PC-9 (cell line): ENCODE results near the gene PCLAF.

Experiments used
- EZH2 ChIP-seq: fragments of 200-600 bp; sonication (generic); IDR thresholded peaks from 2 replicates; pipeline ENCODE4 v1.8.0; 2017; ENCODE audit warnings: antibody characterized with exemption, low read depth
- TF ChIP-seq, protein P1 (sequence below): fragments of 200-600 bp; sonication (generic); conservative IDR thresholded peaks from 2 replicates; pipeline ENCODE4 v1.6.1; 2017; ENCODE audit warnings: mixed run types, antibody characterized with exemption, mild to moderate bottlenecking, moderate library complexity

DNA sequence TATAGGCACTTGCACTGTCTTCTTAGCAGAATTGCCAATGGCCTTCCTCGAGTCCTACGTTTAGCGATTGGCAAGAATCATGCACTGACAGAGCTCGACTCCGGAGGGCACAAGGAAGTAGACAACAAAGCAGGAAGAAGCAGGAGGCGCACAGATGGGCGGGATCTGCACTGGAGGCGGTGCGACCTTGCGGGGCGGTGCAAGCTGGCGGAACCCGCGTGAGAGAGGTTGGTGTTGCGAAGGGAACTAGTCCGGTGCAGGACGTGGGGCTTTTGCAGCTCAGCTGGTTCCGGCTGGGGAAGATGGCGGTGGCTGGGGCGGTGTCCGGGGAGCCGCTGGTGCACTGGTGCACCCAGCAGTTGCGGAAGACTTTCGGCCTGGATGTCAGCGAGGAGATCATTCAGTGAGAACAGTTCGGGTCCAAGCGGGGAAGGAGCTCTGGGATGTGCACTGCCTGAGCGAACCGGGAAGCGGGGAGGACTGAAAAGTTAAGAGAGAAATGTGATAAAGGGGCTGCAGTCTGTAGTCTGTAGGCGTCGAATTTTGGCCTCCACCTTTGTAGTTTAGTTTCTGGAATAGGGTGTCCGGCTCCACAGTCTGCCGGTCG, 6.4 kb upstream of the PCLAF start, which contains the start of gene TRIP4:
- TF ChIP-seq, protein P1, sequence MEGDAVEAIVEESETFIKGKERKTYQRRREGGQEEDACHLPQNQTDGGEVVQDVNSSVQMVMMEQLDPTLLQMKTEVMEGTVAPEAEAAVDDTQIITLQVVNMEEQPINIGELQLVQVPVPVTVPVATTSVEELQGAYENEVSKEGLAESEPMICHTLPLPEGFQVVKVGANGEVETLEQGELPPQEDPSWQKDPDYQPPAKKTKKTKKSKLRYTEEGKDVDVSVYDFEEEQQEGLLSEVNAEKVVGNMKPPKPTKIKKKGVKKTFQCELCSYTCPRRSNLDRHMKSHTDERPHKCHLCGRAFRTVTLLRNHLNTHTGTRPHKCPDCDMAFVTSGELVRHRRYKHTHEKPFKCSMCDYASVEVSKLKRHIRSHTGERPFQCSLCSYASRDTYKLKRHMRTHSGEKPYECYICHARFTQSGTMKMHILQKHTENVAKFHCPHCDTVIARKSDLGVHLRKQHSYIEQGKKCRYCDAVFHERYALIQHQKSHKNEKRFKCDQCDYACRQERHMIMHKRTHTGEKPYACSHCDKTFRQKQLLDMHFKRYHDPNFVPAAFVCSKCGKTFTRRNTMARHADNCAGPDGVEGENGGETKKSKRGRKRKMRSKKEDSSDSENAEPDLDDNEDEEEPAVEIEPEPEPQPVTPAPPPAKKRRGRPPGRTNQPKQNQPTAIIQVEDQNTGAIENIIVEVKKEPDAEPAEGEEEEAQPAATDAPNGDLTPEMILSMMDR: no peak
- TF ChIP-seq EZH2: no peak
